A673 (cell line): ENCODE measurements around the gene PDE6A. TPM values are rescaled to one million over a fixed set of nuclear protein-coding genes. Genes with fewer than 3 reads are reported as not detected.

ENCODE experiments used
- BruUV-seq: library from RNA; stranded (reverse); fragments of 400-500 nt; replicated peaks from 2 replicates; lab custom pipeline; 2021; lab: Mats Ljungman, UMichigan
- CTCF ChIA-PET: fragments of 300-600 bp; sonication (Branson Sonifier 250); formaldehyde crosslinking; loops from one replicate; lab custom pipeline; 2022; ENCODE audit warnings: antibody characterized with exemption; lab: Charles Lee
- POLR2A ChIA-PET: fragments of 300-600 bp; sonication (Branson Sonifier 250); formaldehyde crosslinking; loops from one replicate; lab custom pipeline; 2022; ENCODE audit warnings: antibody characterized with exemption; ENCODE audit not compliant: low non-redundant PET; lab: Charles Lee
- DNase-seq: peaks from one replicate; pipeline ENCODE4 v3.0.0-alpha.2; 2015; ENCODE audit warnings: low spot score
- H3K27ac ChIP-seq: fragments of 200-600 bp; sonication (generic); 2 replicates; pipeline ENCODE4 v1.5.1; 2016; ENCODE audit warnings: mixed run types, low read depth, mild to moderate bottlenecking, mixed read lengths, antibody characterized with exemption, low read length; ENCODE audit not compliant: poor library complexity, severe bottlenecking
- H3K27me3 ChIP-seq: fragments of 200-600 bp; sonication (generic); replicated peaks from 2 replicates; pipeline ENCODE4 v1.6.1; 2017; ENCODE audit warnings: mixed run types, low read depth, mild to moderate bottlenecking, mixed read lengths, antibody characterized with exemption, low read length; ENCODE audit not compliant: insufficient read depth, poor library complexity
- H3K36me3 ChIP-seq: fragments of 200-600 bp; sonication (generic); 2 replicates; pipeline ENCODE4 v1.6.1; 2016; ENCODE audit warnings: mixed run types, mild to moderate bottlenecking, mixed read lengths, antibody characterized with exemption, low read length; ENCODE audit not compliant: insufficient read depth, poor library complexity, severe bottlenecking
- H3K4me1 ChIP-seq: fragments of 200-600 bp; sonication (generic); 2 replicates; pipeline ENCODE4 v1.6.1; 2017; ENCODE audit warnings: mixed run types, mild to moderate bottlenecking, mixed read lengths, antibody characterized with exemption, low read length; ENCODE audit not compliant: insufficient read depth, poor library complexity, severe bottlenecking
- H3K4me3 ChIP-seq: fragments of 200-600 bp; sonication (generic); 2 replicates; pipeline ENCODE4 v1.5.1; 2016; ENCODE audit warnings: low read depth, mixed run types, mild to moderate bottlenecking, mixed read lengths, low read length; ENCODE audit not compliant: poor library complexity, severe bottlenecking
- H3K9me3 ChIP-seq: fragments of 200-600 bp; sonication (generic); 2 replicates; pipeline ENCODE4 v1.6.1; 2016; ENCODE audit warnings: mixed run types, low read depth, mild to moderate bottlenecking, mixed read lengths, antibody characterized with exemption, low read length; ENCODE audit not compliant: poor library complexity, severe bottlenecking
- EZH2 ChIP-seq: fragments of 200-600 bp; sonication (generic); IDR thresholded peaks from 2 replicates; pipeline ENCODE4 v1.6.1; 2017; ENCODE audit warnings: borderline replicate concordance, low read depth, mild to moderate bottlenecking, mixed read lengths, antibody characterized with exemption, low read length; ENCODE audit not compliant: poor library complexity, severe bottlenecking
- intact Hi-C: fragments of 100-400 bp; cut with micrococcal nuclease; formaldehyde crosslinking; loops from one replicate; pipeline ENCODE4 v1.10.0; 2022; ENCODE audit not compliant: unreplicated experiment
- total RNA-seq: library from RNA; stranded (reverse); gene quantifications from 2 replicates; pipeline ENCODE4 v1.2.3, GENCODE V29; 2021
- TF ChIP-seq, protein P1 (sequence below): fragments of 300-800, 200-600 bp; sonication (generic); conservative IDR thresholded peaks from 2 replicates; pipeline ENCODE4 v1.5.1; 2017; ENCODE audit warnings: low read depth, mild to moderate bottlenecking, antibody characterized with exemption, low read length, moderate library complexity, mixed read lengths

The PDE6A gene
- total RNA-seq, 1 experiment from 2014 or later: 0.49 TPM

GRCh38 chr5:149839761-149840160 lies 104.8 kb downstream of the PDE6A start:
- intact Hi-C loops: loop anchor here (10.0 kb wide), 1 partner anchor 275 kb away; no protein-coding TSS in a partner anchor
- CTCF ChIA-PET: interaction anchor here (0.9 to 4.7 kb wide), 2 partner anchors 13 to 151 kb away, joined by 3 to 35 read pairs; no protein-coding TSS in a partner anchor
- Histone ChIP-seq H3K27ac (peak overlapping the region; percentile 91), H3K36me3 (peaks cover 28% of the 10 kb centered on the region), H3K27me3 (no peaks in the 10 kb centered on the region), H3K4me3 (peak overlapping the region; percentile 40), H3K4me1 (peaks cover 52% of the 10 kb centered on the region), H3K9me3 (no peaks in the 10 kb centered on the region)
- no TSS peak for BruUV-seq
- POLR2A ChIA-PET: interaction anchor here (0.6 kb wide), 1 partner anchor 127 kb away, joined by 3 read pairs; no protein-coding TSS in a partner anchor
- DNase-seq: peak; percentile 82
- TF ChIP-seq EZH2: no peak
- TF ChIP-seq, protein P1, sequence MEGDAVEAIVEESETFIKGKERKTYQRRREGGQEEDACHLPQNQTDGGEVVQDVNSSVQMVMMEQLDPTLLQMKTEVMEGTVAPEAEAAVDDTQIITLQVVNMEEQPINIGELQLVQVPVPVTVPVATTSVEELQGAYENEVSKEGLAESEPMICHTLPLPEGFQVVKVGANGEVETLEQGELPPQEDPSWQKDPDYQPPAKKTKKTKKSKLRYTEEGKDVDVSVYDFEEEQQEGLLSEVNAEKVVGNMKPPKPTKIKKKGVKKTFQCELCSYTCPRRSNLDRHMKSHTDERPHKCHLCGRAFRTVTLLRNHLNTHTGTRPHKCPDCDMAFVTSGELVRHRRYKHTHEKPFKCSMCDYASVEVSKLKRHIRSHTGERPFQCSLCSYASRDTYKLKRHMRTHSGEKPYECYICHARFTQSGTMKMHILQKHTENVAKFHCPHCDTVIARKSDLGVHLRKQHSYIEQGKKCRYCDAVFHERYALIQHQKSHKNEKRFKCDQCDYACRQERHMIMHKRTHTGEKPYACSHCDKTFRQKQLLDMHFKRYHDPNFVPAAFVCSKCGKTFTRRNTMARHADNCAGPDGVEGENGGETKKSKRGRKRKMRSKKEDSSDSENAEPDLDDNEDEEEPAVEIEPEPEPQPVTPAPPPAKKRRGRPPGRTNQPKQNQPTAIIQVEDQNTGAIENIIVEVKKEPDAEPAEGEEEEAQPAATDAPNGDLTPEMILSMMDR: no peak

GRCh38 chr5:149838881-149839739 lies 105.5 kb downstream of the PDE6A start:
- Histone ChIP-seq H3K4me1 (peaks cover 52% of the 10 kb centered on the region), H3K27ac (peak overlapping the region; percentile 91), H3K27me3 (no peaks in the 10 kb centered on the region), H3K36me3 (peaks cover 26% of the 10 kb centered on the region), H3K4me3 (peak overlapping the region; percentile 40), H3K9me3 (no peaks in the 10 kb centered on the region)
- intact Hi-C loops: loop anchor here (10.0 kb wide), 1 partner anchor 276 kb away; no protein-coding TSS in a partner anchor
- ChIA-PET CTCF (interaction anchor here (0.9 to 4.7 kb wide), 4 partner anchors 14 to 152 kb away, joined by 3 to 35 read pairs (median 10); partner anchors contain the start of gene SLC26A2), POLR2A (no interaction called here)
- no peak for DNase-seq
- BruUV-seq: no TSS peak
- TF ChIP-seq, protein P1: no peak
- no peak for TF ChIP-seq EZH2

DNA sequence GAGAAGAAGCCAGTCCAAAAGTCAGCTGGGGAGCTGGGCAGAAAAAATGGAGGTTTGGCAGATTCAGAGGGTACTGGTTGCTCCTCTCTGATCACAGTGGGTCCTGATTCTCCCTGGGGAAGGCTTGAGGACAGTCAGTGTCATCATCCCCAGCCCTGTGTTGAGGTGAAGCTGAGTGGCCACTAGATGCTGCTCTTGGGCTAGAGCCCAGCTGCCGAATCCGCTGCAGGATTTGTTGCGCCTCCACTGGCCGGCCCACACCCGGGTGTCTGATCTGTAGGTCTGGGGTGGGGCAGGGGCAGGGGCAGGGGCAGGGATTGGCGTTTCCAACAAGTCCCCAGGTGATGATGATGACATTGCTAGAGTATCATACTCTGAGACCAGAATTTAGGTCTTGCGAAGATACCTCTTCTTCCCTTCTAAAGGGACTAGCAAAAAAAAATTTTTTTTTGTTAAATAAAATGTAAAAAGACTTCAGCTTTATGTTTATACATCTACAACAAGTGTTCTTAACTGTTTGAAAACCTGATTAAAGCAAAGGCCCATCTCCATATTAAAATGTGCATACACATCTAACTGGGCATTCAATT lies 106.8 kb downstream of the PDE6A start:
- Histone ChIP-seq H3K4me3 (no peak overlapping the region), H3K27ac (peak overlapping the region; percentile 91), H3K27me3 (no peaks in the 10 kb centered on the region), H3K4me1 (peaks cover 52% of the 10 kb centered on the region), H3K9me3 (no peaks in the 10 kb centered on the region), H3K36me3 (peaks cover 13% of the 10 kb centered on the region)
- intact Hi-C loops: loop anchor here (1.0 to 10.0 kb wide), 4 partner anchors 99 to 381 kb away; no protein-coding TSS in a partner anchor
- POLR2A ChIA-PET: no interaction called here
- TF ChIP-seq EZH2: no peak
- TF ChIP-seq, protein P1: peak; percentile 91
- DNase-seq: peak; percentile 82
- CTCF ChIA-PET: interaction anchor here (0.6 to 4.7 kb wide), 6 partner anchors 98 to 155 kb away, joined by 3 to 35 read pairs (median 6); partner anchors contain the start of gene SLC26A2
- no TSS peak for BruUV-seq
